Measurements from ENCODE around the gene TMEM123. TPM values are rescaled to one million over a fixed set of nuclear protein-coding genes. Genes with fewer than 3 reads are reported as not detected.
"Not testable (repeated sequence)": the region's sequence is repeated elsewhere in the genome, so short reads cannot be mapped to it uniquely, and the experiment has no call there.

The TMEM123 gene
- total RNA-seq, 1 donor from 2014 or later = 168 TPM

DNA sequence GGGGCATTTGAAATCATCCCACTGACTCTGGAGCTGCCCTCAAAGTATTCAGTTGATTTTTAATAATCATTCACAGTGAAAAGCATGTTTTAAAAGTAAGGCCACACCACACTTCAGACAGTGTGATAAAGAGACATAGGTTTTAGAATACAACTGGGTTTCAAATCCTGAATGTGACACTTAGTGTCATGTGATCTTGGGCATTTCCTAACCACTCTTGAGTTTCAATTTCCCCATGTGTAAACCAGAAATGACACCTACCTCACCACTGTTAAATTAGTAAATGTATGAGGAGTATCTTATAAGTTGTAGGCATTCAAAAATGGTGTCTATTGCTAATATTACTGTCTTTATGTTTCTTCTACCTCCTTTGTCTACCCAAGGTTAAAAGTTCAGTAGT lies 5.4 kb downstream of the TMEM123 start:
- DNase-seq (ENCODE audit: low read depth) = no peak
- Histone ChIP-seq H3K4me3 (ENCODE audit: low read depth, low read length) (no peak overlapping the region), H3K36me3 (ENCODE audit: control insufficient read depth, insufficient read depth, low read length) (no peaks in the 10 kb centered on the region), H3K27me3 (ENCODE audit: control insufficient read depth, insufficient read depth, low read length) (no peaks in the 10 kb centered on the region)
- TF ChIP-seq, protein P1, sequence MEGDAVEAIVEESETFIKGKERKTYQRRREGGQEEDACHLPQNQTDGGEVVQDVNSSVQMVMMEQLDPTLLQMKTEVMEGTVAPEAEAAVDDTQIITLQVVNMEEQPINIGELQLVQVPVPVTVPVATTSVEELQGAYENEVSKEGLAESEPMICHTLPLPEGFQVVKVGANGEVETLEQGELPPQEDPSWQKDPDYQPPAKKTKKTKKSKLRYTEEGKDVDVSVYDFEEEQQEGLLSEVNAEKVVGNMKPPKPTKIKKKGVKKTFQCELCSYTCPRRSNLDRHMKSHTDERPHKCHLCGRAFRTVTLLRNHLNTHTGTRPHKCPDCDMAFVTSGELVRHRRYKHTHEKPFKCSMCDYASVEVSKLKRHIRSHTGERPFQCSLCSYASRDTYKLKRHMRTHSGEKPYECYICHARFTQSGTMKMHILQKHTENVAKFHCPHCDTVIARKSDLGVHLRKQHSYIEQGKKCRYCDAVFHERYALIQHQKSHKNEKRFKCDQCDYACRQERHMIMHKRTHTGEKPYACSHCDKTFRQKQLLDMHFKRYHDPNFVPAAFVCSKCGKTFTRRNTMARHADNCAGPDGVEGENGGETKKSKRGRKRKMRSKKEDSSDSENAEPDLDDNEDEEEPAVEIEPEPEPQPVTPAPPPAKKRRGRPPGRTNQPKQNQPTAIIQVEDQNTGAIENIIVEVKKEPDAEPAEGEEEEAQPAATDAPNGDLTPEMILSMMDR (IDR thresholded peaks at IDR 0.05; ENCODE audit: insufficient read depth, low read length, poor library complexity, severe bottlenecking) = no peak

DNA sequence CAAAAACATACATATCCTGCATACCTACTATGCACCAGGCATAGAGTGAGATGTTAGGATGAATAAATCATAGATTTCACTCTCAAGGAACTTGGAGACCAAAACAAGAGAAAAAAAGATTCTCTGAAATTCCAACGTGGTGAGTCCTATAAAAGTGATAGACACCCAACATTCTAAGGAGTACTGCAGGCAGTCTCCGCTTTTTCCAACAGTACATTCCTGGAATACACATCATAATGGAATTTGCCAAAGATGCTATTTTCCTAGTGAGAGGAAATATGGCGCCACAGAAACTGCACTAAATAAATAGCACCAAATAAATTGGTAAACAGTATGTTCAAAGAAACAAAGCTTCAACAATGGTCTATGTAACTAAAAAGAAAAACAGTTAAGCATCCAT lies 6.0 kb downstream of the TMEM123 start:
- Histone ChIP-seq H3K27me3 (ENCODE audit: control insufficient read depth, insufficient read depth, low read length) (no peaks in the 10 kb centered on the region), H3K4me3 (ENCODE audit: low read depth, low read length) (no peak overlapping the region), H3K36me3 (ENCODE audit: control insufficient read depth, insufficient read depth, low read length) (no peaks in the 10 kb centered on the region)
- TF ChIP-seq, protein P1 (IDR thresholded peaks at IDR 0.05; ENCODE audit: insufficient read depth, low read length, poor library complexity, severe bottlenecking) = no peak
- DNase-seq (ENCODE audit: low read depth) = no peak

DNA sequence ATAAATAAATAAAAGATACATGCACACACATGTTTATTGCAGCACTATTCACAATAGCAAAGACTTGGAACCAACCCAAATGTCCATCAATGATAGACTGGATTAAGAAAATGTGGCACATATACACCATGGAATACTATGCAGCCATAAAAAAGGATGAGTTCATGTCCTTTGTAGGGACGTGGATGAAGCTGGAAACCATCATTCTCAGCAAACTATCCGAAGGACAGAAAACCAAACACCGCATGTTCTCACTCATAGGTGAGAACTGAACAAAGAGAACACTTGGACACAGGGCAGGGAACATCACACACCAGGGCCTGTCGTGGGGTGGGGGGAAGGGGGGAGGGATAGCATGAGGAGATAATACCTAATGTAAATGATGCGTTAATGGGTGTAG lies 7.9 kb downstream of the TMEM123 start:
- H3K27me3 ChIP-seq (ENCODE audit: control insufficient read depth, insufficient read depth, low read length) = not testable (repeated sequence)

DNA sequence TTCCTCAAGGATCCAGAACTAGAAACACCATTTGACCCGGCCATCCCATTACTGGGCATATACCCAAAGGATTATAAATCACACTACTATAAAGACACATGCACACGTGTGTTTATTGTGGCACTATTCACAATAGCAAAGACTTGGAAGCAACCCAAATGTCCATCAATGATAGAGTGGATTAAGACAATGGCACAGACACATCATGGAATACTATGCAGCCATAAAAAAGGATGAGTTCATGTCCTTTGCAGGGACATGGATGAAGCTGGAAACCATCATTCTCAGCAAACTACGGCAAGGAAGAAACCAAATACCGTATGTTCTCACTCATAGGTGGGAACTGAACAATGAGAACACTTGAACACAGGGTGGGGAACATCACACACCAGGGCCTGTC lies 8.4 kb downstream of the TMEM123 start:
- not testable (repeated sequence) for H3K4me3 ChIP-seq (ENCODE audit: low read depth, low read length); H3K27me3 ChIP-seq (ENCODE audit: control insufficient read depth, insufficient read depth, low read length); DNase-seq (ENCODE audit: low read depth); H3K36me3 ChIP-seq (ENCODE audit: control insufficient read depth, insufficient read depth, low read length)

More for the DNA sequence above, 7.9 kb downstream of the TMEM123 start:
- H3K4me3 ChIP-seq (ENCODE audit: low read depth, low read length); DNase-seq (ENCODE audit: low read depth); H3K36me3 ChIP-seq (ENCODE audit: control insufficient read depth, insufficient read depth, low read length): not testable (repeated sequence)

DNA sequence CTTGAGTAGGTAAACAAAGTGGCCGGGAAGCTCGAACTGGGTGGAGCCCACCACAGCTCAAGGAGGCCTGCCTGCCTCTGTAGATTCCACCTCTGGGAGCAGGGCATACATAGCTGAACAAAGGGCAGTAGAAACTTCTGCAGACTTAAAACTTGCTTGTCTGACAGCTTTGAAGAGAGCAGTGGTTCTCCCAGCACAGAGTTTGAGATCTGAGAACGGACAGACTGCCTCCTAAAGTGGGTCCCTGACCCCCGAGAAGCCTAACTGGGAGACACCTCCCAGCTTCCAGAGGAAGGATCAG lies 13.6 kb downstream of the TMEM123 start:
- H3K36me3 ChIP-seq (ENCODE audit: control insufficient read depth, insufficient read depth, low read length); DNase-seq (ENCODE audit: low read depth); H3K4me3 ChIP-seq (ENCODE audit: low read depth, low read length): not testable (repeated sequence)

DNA sequence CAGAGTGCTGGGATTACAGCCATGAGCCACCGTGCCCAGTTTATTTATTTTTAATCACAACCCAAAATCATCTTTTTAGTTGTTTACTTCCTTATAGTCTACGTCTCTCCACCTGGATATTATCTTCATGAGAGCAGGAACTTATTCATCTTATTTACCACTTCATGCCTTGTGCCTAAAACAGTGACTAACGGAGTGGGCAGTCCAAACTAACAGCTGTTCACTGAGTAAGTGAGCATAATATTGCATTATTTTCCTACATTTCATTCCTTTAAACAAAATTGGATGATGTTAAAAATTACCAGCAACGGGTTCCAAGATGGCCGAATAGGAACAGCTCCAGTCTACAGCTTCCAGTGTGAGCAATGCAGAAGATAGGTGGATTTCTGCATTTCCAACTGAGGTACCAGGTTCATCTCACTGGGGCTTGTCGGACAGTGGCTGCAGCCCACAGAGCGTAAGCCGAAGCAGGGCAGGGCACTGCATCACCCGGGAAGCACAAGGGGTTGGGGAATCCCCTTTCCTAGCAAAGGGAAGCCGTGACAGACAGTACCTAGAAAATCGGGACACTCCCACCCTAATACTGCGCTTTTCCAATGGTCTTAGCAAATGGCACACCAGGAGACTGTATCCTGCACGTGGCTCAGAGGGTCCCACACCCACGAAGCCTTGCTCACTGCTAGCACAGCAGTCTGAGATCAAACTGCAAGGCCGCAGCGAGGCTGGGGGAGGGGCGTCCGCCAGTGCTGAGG lies 14.1 kb downstream of the TMEM123 start:
- Histone ChIP-seq H3K27me3 (ENCODE audit: control insufficient read depth, insufficient read depth, low read length) (no peaks in the 10 kb centered on the region), H3K4me3 (ENCODE audit: low read depth, low read length) (no peak overlapping the region), H3K36me3 (ENCODE audit: control insufficient read depth, insufficient read depth, low read length) (no peaks in the 10 kb centered on the region)
- no peak for DNase-seq (ENCODE audit: low read depth)
- TF ChIP-seq, protein P1 (IDR thresholded peaks at IDR 0.05; ENCODE audit: insufficient read depth, low read length, poor library complexity, severe bottlenecking) = no peak

More for the DNA sequence above, 13.6 kb downstream of the TMEM123 start:
- H3K27me3 ChIP-seq (ENCODE audit: control insufficient read depth, insufficient read depth, low read length) = not testable (repeated sequence)

DNA sequence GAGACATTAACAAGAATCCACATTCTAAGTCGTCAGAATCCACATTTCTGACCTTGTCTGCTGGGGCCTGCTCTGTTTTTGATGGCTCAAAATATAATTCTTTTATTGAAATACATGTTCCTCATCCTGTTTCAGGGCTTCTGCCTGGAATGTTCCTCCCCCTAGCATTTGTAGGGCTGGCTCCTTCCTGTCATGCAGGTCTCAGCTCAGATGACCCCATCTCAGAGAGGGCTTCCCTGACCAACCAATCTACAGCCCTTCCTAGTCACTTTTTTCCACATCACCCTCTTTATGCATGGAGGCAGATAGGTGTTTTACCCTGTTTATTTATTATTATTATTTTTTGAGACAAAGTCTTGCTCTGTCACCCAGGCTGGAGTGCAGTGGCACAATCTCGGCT lies 14.8 kb downstream of the TMEM123 start:
- TF ChIP-seq, protein P1 (IDR thresholded peaks at IDR 0.05; ENCODE audit: insufficient read depth, low read length, poor library complexity, severe bottlenecking) = no peak
- Histone ChIP-seq H3K36me3 (ENCODE audit: control insufficient read depth, insufficient read depth, low read length) (no peaks in the 10 kb centered on the region), H3K27me3 (ENCODE audit: control insufficient read depth, insufficient read depth, low read length) (no peaks in the 10 kb centered on the region), H3K4me3 (ENCODE audit: low read depth, low read length) (no peak overlapping the region)
- DNase-seq (ENCODE audit: low read depth) = no peak
